Erythroblast (primary cell): ENCODE data around the gene CLBA1.

Experiments
- GATA1 ChIP-seq: IDR thresholded peaks from 2 replicates; pipeline ENCODE4 v1.6.1; 2011; ENCODE audit warnings: low read depth, mild to moderate bottlenecking, control low read depth, low read length, moderate library complexity
- POLR2A ChIP-seq: IDR thresholded peaks from 2 replicates; pipeline ENCODE4 v1.6.1; 2011; ENCODE audit warnings: mild to moderate bottlenecking, low read length

GRCh38 chr14:105005929-105006830, 20.6 kb downstream of the CLBA1 start:
- TF ChIP-seq POLR2A: no peak
- no peak for TF ChIP-seq GATA1
